CD1c-positive myeloid dendritic cell (primary cell): ENCODE measurements around the gene TSPAN3.

Source experiments
- DNase-seq: peaks from one replicate; pipeline ENCODE4 v3.0.0-alpha.2; 2016; ENCODE audit errors: extremely low spot score

TSPAN3 gene

DNA sequence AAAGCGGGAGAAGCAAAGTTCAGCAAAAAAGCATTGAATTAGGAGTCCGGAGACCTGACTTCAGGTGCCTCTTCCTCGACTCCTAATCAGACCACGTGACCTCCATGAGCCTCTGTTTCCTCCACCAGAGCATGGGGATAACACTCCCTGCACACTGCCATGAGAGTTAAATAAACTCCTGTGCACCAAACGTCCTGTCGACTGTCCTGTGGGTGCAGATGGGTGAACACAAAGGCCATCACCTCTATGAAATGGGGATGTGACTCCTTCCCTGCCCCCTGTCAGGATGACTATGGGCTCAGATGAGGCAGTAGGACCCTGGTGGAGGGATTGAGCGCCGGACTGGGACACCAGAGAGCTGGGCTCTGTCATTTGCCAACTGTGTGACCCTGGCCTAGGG lies 13.5 kb upstream of the TSPAN3 start:
- no peak for DNase-seq

DNA sequence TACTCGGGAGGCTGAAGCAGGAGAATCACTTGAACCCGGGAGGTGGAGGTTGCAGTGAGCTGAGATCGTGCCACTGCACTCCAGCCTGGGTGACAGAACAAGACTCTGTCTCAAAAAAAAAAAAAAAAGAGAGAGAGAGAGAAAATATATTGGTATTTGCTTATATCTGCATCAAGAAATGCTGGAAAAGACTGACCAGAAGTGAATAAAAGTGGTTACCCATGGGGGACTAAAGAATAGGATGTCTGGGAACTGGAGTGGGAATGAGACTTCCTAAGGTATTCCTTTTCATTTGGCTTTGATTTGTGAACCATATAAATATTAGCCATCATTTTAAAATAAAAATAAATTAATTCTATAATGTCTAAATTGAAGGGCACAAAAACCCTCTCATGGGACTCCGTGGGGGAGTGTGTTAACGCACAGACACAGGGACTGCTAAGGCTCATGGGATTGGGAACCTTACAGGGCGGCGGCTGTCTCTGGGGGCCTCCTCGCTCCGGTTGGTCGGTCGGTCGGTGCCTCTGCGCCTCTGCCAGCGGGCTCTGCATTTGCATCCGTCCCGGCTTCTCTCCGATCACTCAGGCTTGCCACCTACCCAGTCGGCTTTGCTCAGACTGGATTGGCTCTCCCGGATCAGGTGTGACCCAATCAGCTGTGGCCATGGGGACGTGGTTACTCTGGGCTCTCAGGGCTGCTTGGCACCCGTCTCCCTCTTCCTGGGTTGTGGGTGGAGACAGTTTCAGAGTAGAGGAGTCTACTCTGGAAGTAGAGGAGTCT lies 12.7 kb upstream of the TSPAN3 start:
- peak; percentile 79 for DNase-seq

DNA sequence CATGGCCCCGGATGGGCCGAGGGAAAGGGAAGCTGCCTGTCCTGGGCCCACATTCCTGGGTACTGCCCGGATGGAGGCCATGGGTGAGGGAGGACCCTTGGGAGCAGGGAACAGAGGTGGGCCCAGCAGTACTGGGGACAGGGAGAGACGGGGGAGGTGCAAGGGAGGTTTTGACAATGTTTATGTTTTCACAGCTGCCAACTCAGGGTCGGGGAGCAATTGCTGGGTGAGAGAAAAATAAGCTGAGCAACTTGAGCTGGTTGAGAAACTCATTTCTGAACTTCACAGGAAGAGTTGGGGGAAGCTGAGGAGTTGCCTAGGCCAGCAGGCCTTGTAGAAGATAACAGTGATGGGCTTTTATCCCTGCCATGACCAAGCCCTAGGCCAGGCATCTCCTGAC lies 11.1 kb upstream of the TSPAN3 start:
- no peak for DNase-seq

DNA sequence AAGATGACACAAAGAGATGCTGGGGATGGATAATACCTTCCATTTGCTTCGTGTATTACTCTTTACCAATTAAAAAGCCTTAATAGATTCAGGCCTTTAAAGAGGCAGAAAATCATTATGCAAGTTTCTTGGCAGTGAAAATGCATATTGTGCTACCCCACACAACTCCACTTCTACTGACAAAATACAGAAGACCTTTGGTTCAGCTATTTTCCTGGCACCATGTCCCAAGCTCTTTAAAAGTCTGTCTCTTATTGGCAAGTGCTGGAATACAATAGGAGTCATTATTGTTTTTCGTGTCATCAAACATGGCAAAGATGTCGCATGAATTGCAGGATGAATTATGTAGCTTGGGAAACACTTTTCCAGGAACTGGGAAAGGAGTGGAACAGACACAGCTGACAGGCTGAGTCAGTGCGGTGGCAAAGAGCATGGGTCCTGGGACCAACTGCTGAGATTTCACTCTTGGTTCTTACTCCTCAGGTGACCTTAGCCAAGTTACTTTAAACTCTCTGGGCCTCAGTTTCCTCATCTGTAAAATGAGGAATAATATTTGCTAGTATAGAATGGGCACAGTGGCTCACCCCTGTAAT lies 5.5 kb upstream of the TSPAN3 start:
- no peak for DNase-seq

DNA sequence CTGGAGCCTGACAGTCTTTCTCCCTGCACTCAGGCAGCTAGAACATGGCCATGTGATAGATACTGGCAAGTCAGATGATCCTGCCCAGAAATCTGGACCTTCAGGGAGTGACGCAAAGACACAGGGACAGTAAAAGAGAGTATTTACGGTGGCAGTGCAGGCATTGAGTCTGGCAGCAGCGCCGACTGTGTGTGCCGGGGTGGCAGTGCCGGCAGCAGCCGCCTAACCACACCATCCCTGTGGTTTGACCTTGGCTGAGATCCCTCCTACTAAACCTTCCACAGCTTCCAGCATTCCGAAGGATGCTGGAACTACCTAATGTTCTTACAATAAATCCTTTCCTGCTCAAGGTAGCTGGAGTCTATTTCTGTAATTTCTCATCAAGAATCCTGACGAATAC lies 4.6 kb upstream of the TSPAN3 start:
- no peak for DNase-seq

DNA sequence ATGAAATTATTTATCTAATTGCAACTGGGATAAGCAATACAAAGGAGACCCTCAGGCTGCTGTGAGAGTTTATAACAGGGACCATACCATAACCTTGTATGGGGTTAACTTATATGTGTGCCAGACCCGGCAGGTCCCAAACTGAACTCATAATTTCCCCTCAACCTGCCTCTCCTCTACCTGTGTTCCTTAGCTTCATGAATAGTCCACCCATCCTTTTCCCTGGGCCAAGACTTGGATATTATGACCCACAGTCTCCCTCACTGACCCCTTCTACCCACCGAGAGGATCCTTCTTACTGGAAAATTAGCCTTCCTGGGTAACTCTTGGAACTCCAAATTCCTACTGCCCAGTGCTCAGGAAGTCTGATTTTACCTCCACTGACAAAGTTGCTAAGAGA lies 3.4 kb upstream of the TSPAN3 start:
- DNase-seq, result no peak

DNA sequence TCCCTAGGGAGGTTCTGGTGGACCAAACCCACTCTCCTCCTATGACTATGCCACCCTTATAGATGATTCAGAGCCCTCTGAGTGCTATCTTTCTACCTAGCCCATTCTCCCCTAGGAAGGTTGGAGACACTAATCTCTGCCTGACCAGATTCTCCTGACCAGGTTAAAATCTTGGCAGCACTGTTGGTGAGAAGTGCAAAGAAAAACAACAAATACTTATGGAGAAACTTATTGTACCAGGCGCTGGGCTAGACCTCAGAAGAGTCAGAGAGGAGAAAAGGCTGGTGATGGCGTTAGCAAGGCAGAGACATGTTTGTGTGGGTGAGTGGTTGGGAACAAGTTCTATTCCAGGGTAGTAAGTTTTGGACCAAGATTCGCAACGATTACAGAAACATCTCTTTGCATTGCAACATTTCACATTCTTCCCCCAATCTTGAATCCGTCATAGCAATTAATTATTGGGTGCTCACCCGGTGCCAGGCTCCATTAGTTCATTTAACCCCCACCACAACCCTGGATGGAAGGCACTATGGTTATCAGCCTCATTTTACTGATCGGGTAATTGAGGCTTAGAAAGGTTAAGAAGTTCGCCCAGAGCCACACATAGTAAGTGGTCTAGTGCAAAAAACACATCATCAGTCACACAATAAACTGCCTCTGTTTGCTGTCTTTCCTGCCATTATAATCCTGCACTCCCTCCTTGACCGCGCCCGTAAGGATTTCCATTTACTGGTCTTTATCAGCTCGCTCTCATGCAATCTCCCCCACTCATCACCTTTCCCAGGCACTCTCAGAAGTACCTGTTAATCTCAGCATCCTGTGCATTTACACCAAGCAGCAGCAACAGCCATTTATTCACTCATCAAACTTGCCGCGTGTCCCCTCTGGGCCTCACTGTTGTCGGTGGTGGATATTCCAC lies 655 bp upstream of the TSPAN3 start:
- DNase-seq, result no peak

DNA sequence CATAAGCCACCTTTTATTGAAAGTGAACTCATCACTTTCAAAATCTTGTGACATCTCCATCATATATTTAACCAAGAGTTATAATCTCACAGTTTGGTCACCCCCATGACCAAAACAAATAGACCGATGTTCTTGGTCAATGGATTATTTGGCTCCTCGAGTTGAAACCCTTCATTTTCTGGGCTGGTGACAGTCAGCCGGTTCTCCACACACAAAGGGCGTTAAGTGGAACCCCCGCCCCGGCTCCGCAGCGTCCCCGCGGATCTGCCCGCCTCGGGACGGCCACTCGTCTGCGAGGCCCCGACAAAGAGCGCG lies 772 bp downstream of the TSPAN3 start:
- no peak for DNase-seq

DNA sequence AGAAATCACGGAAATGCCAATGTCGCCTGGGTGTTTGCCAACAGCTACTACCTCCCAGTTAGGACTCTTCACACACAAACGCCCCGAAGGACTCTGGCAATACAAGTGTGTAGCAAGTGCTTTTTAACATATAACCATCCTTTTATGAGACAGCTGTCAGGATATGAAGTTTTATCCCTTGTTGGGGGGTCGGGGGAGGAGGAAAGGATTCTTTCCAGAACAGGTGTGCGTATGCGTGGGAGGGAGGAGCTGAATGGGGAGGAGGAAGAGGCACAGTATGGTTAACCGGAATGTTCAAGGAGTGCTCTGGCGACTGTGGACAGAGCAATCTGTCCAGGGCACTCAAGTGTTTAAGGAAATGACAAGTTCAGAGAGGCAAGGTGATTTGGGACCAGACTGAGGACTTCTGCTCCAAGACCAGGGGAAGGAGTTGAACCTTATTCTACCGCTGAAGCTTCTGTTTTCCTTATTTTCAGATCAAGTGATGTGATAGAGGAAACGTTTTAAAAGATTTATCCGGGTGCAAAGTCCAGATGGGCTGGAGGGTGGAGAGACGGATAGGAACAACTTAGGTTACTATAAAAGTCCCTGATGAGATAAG lies 1.3 kb downstream of the TSPAN3 start:
- peak; percentile 25 for DNase-seq

DNA sequence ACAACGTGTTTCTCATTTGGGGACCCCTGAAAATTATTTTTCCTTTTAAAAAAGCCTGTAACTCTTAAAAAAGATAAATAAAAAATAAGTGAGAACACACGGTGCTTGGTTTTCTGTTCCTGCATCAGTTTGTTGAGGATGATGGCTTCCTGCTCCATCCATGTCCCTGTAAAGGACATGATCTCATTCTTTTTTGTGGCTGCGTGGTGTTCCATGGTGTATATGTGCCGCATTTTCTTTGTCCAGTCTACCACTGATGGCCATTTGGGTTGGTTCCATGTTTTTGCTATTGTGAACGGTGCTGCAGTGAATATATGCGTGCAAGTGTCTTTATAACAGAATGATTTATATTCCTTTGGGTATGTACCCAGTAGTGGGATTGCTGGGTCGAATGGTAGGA lies 2.3 kb downstream of the TSPAN3 start:
- no peak for DNase-seq

DNA sequence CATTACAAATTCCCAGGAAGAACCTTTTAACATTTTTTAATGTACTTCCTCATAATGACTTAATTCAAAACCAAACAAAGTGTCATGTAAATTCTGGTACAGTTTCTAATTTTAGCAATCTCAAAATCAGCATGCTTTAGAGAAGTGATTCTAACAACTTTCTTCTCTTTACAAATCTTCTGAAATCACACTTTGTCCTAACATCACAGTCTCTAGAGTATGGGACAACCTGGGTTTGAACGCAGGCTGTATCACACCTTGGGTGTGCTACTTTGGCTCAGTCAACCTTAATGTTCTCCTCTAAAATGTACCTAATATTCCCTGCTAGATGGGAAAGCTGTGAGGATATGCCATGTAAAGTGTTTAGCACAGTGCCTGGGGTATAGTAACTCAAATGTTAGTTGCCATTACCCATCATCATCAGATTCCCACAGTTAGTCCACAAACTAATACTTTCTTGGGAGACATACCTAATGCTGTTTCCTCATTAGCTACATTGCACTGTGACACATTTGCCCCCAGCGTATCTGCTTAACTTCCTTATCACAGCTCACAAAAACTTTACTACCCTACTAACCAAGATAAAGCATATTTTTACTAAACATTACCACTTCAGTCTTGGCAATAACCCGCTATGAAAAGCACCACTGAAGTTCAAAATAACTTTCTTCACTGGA lies 3.1 kb downstream of the TSPAN3 start:
- DNase-seq, result peak; percentile 77

DNA sequence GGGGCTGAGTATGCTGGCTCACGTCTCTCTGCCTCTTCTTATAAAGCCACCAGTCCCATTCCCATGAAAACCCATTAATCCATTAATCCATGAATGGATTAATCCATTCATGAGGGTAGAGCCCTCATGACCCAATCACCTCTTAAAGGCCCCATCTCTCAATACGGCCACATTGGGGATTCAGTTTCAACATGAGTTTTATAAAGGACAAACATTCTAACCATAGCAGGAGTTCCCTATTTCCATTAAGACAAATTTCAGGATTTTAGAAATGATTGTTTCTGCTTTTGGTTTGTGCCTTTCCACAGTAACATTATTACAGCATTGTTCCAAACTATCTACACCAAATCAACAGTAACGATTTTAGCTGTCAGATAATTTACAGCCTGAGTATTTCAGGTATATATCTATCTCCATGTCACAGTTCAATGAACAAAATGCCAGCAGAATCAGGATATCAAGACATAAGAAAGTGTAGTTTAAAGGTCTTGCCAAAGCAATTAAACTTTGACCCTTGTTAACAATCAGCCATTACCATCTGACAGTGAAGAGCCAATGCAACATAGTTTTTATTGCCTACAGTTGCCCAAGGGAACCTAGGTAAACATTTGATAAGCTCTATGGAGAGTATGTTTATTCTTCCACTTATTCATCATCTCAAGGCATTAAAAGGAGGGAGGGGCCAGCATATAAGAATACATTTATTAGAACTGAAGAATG lies 3.8 kb downstream of the TSPAN3 start:
- DNase-seq, result peak; percentile 77

DNA sequence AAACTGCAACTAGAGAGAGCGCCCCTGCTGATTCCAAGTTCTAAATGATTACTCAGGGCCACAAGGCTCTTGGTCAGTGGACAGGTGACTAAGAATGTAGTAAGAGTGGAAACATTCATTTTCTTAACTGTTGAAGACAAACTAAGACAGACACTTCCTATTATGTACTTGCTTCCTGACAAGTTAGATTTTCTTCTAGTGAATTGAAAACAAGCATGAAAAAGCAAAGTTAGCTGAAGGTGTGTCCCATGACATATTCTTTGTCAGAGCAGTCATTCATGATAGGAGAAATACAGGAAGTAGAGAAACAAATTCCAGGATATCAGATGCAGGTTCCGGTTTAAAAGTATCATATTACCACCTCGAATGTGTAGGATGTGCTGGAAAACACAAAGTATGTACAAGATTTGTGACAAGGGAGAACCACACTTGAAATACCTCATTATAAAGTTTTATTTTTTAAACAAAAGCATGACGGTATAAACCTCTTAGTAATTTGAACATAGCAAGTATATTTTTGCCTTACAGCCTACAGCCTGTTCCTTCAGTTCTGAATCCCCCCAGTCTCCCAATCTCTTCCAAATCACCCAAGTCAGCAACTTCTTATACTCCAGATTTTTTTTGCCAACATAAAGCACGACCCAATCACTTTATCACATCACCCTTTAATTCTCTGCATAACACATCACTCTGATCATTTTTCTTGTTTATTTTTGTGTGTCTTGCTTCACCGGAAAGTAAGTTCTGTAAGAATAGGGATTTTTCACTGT lies 6.2 kb downstream of the TSPAN3 start:
- peak; percentile 70 for DNase-seq

DNA sequence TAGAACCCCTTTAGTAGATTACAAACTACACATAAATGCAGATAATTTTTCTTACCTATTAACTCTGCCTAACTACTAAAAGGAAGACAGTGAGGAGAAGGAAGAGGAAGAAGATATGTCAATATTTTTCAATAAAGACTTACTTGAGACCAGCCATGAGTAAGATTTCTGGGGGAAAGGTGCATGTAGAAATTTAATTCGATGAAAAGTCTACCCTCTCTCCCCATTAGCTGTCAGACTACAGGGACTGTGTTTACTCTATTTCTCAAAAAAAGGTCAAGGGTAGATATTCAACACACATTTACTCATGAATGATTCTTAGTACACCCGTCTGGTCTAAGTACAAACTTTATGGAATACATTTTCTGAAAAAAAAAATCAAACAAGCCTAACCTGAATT lies 6.8 kb downstream of the TSPAN3 start:
- no peak for DNase-seq

DNA sequence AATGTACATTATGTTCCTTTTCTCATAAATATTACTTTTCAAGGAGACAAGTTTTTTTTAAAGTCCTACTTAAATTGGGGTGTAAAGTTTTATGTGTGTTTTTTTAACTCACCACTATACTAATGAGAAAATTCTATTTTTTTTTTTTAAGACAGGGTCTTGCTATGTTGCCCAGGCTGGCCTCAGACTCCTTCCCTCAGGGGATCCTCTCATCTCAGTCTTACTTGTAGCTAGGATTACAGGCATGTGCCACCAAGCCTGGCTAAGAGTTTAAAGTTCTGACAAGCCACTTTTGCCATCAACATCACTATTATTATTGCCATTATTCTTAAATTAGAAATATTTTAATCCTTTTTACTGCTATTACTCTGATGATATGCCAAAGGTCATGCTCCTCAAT lies 7.7 kb downstream of the TSPAN3 start:
- DNase-seq, result no peak

DNA sequence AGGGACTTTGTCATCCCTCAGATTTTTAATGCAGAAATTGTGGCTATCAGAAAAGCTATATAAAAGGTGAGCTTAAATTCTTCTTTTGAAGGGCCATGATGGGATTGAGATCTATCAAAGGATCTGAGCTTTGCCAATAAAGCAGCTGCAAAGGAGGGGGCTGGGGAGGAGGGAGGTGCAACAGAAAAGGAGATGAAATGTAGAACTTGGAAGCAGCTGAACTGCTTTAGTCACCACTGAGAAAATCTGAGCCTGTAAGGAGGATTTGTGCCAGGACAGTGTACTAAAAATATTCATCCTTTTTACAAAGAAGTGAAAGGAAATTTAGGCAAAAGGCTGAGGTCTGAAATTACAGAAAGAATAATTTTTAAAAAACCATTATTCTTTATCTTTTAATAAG lies 10.4 kb downstream of the TSPAN3 start:
- no peak for DNase-seq

DNA sequence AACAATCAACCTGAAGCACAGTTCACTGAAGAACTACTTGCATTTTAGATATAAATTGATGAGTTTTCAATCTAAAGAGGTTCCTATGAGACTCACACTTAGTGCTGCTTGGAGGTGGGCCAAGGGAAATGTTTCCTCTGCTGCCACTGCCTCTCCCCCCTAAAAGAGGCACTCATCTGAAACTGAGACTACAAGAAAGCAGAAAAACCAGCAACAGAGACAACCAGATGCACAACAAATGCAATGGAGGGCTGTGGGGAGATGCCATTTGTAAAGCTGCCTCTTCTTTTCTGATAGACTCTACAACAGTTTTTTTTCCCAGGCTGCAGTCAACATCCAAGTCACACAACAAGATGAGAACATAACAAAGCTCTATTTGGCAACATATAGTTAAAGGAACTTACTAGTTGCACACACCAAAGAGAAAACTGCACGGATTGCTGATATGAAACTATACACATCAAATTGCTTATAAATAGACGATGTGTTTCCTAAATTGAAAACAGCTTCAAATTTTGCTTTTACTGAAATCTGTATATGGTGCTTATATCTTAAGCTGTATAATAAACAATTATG lies 11.0 kb downstream of the TSPAN3 start:
- peak; percentile 40 for DNase-seq

DNA sequence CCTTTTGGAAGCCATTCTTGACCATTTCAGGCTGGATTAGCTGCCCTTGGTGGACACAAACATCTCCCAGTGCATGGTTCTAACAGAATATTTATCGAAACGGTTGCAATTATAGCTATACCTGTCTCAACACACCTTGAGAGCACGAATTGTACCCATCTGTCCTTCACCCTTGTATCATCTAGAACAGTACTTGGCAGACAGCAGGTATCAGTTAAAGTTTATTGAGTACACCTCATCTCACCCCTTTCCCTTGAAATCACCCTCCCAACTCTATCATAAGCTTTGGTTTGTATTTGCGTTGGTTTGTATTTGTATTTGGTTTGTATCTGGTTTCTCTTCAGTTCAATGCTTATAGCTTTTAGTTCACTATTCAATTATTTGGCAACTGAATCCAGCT lies 12.4 kb downstream of the TSPAN3 start:
- no peak for DNase-seq

DNA sequence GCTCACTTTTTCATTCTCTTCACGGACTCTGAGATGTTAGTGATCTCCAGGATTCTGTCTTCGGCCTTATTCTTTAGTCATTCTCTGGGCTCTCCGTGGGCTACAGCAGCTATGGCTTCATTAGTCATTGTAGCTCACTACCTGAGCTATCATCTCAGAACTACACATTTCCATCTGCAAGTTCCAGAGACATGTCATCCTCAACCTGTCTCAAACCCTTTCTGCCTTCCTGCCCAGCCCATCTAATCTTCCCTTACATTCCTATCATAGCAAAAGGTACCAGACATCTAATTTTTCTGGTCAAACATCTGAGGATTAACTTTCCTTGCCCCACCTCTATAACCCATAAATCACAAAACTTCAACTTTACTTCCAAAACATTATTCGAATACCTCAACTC lies 13.2 kb downstream of the TSPAN3 start:
- DNase-seq, result no peak

DNA sequence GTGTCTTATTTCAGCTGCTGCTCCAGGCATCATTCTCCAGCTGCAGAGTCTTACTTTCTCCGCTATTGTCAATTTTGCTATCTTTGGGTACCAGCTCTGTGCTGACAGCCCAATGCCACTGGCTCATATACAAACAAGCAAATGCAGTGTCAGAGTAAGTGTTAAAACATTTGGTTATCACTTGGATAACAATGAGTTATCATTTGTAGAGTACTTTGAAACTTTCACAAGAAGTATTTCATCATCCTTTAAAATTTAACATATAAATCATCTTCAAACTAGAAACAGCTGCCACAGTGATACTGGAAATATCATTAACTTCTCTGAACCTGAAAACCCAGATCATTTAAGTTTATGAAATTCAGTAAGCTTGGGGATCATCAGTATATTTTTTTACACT lies 13.8 kb downstream of the TSPAN3 start:
- no peak for DNase-seq
